Right lung (tissue), 10 donors: ENCODE results near the gene C11orf65. TPM values are rescaled to one million over a fixed set of nuclear protein-coding genes. Genes with fewer than 3 reads are reported as not detected.

Source experiments
- DNase-seq, 2 donors: peaks; one replicate each; pipeline ENCODE4 v3.0.0-alpha.2; 2013
- long read RNA-seq, 8 donors: transcript quantifications; one replicate each; lab custom pipeline, GENCODE V29; 2026
- polyA plus RNA-seq, 5 donors: library from polyadenylated mRNA; unstranded; fragments of 120-200 nt; gene quantifications; one replicate each; pipeline versions ENCODE4 v1.2.1 to v1.2.3, GENCODE V29; 2013; ENCODE audit warnings: inconsistent platforms in 1 of 5, low replicate concordance in 1 of 5; ENCODE audit not compliant: insufficient read length in 5 of 5, insufficient read depth in 1 of 5

C11orf65 gene, protein sequence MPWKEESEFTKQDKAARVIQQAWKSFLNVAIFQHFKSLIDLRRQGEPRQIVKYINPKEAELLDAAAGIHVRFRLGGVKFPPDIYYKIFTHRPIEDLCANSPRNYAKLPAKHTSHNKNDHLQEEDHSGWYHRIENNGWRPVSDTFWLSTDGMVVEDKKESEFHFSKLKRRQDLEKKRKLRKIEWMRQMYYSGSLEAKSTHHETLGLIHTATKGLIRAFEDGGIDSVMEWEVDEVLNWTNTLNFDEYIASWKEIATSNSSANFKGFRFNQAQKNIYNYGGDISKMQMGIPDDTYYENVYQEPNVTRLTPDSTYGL
- 1 to 10 TPM in 4 of 5 donors, under 1 TPM in 1; 0.81 to 2.5 (median 1.9) TPM for polyA plus RNA-seq
- long read RNA-seq, donor 1: 0 reads
- long read RNA-seq, donor 2: 0 reads
- long read RNA-seq, donor 3: 0 reads
- long read RNA-seq, donor 4: 0 reads
- long read RNA-seq, donor 5: 0 reads
- long read RNA-seq, donor 6: 0 reads
- long read RNA-seq, donor 7: 0 reads
- long read RNA-seq, donor 8: 0 reads

DNA sequence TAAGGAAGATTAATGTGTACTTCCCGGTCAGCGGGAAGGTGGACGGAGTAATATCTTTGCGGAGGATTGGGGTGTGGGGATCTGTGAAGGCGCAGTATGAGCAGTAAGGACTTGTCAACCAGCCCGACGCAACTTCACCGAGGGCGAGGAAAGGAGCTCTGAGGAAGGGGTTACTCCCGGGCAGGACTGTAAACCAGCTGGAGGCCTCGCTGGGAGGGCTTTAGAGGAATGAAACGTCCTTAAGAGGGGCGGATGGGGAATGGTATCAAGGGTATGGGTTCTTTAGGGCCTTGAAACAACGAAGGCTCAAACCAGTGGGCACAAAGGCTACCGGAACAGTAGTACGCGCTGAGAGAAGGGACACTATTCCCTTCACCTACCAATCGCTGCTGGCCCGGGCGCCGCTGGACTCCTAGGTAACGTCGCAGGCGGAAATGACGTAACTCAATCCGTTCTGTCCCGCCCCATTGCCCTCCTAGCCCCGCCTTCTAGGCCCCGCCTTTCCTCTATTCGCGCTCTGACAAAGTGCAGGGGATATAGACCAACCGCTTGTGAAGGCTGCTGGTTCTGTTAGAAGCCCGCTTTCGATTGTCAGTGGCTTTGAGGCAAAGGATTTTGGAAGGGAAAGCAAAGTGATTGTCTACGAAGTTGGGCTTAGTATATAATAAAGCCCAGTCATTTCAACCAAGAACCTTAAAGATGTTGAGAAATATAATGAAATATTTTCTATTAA is at the start of gene C11orf65:
C11orf65 (minus strand) TSS at position 439 of the 733 bp plus-strand sequence. CDS start 5,970 bp downstream, outside the sequence.
- DNase-seq: peak; percentile 96 to 99

DNA sequence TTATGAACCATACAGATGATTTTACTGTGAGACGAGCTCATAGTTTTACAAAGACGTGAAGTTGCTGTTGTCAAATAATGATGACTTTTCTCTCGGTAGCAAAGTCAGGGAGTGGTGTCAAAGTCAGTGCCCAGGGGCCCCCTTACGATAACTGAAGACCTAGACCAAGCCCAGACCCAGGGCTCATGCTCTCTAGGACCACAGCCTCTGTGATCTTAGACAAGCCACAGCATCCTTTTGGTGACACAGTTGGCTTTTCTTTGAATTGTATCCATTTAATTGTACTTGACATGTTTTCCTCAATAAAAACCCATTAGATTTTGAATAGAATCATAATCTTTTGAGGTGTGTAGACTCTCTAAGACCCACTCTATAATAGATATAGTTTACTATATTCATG is 48.8 kb upstream of the C11orf65 start:
- no peak for DNase-seq

DNA sequence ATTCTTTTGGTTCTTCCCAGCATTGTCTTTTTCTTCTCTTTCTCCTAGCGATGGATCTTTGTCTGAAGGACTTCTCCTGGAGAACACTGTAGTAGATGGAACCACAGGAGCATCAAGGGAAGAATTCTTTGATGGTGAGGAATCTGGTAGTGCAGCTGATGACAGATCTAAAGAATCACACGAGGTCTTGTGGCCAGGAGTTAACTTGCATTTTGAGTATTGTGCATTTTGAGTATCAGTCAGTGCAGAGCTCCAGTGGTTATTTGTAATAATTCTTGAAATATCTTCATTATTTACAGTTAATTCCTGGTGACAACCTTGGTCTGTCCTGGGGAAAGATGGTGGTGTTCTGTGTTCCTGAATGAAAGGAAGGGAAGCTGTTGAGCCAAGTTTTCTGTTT is 45.4 kb upstream of the C11orf65 start:
- no peak for DNase-seq

DNA sequence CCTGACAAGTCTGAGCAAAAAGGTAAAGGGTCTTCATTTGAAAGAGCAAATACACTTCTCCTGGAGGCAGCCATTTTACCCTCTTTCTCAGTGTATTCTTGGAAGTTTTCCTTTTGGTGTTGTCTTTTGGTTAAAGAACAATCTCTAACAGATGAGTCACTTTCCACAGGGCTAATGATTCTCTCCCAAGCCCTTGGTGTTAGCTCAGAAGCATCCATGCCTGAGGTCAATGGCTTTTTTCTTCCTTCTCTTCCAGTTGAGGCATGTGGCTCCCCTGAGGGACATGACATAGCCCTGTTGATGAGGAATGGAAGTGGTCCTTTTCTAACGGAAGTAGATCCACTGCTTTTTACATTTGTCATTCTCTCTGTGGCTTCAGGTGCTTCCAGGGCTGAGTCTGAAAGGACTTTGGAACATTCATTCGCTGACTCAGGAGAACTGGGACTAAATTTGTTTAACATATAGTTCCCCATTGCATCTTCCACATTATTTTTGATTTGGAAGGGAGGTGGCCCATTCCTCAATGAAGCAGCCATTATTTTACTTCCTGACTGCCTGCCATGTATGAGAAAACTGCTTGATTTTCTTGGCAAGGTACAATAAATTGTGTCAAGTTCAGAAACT is 44.6 kb upstream of the C11orf65 start:
- DNase-seq: no peak

DNA sequence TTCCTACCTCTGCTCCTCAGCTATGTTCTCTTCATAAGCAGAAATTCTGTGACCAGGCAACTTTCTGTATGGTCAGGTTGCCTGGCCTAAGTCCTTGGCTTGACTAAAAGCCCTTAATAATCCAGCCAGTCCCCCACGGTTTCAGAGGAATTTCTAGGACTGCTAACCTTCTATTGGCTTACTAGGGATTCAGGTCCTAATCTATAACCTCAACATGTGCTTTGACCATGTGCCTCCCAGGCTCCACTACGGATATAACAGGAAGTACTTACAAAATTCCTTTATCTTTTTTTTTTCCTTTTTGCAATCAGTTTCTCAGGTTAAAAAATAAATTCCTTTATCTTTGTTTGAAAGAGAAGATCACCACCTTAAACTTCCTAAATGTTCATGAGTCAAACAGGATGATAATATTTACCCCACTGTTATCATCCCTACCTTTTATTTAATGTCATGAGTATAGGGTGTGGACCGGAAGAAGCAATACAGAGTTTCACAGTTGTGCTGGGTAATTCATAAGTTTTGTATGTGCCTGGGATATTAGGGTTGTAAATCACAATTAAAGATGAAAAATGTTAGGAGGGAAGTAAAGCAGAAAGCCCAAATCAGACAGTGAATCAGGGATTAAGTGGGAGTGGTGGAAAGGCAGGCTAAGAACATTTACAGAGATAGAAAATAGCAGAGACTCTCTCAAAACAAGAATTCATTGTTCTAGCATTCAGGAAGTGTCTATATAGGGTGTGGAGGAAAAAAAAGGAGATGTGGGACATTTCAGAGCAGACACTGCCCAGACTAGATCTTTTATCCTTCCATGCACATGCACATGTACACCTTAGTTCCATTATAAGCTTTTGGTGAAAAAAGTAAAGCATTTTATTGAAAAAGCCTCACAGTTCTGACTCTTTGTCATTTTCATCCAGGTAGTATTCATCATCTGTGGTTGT is 41.6 kb upstream of the C11orf65 start:
- no peak for DNase-seq

DNA sequence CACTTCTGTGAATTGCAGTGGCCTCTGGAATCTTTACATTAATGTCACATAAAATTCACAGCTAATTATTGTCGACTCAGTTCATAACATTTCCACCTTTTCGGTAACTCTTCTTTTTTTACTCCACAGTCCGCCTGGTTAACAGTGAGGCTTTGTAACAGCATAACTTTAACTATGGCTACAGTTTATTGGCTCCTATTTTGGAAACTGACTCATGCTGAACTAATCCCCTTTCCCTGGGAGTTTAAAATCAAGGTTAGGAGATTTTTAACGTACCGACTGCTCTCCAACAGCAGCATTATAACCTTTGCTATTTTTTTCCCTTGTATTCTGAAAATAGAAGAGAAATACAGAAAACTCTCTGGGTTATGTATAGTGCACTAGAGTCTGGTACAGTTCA is 34.1 kb upstream of the C11orf65 start:
- no peak for DNase-seq

DNA sequence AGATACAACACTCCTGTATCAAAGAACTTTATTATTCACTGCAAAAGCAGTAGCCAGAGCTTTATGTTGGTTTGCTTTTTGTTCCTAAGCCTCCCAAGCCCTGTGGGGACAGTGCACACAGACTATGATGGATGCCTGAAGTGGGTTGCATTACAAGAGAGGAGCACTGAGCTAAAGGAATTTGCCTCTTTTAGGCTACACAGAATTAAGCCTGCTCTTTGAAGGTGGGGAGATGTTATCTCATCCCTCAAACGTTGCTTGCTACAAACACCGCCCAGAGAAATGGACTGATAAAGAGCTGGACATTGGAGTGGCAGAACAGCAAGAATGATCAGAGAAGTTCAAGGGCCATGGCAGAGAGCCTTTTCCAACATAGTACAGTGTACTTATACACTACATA is 33.4 kb upstream of the C11orf65 start:
- DNase-seq: no peak

DNA sequence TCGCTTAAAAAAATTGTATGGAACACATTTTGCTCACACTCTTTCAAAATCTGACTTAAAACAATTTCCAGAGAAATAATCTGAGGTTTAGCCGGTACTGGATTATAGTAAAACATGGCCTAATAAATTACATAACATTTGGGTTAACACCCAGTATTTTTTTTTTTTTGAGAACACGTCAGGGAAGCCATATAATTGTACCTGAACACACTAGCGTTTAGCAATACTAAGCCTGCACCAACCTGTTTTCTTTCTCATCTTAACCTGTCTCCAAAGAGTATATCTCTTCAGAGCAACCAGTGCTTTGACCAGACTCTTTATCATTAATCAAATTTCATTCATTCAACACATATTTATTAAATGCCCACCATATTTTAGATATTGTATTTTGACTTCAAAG is 32.8 kb upstream of the C11orf65 start:
- DNase-seq: no peak

DNA sequence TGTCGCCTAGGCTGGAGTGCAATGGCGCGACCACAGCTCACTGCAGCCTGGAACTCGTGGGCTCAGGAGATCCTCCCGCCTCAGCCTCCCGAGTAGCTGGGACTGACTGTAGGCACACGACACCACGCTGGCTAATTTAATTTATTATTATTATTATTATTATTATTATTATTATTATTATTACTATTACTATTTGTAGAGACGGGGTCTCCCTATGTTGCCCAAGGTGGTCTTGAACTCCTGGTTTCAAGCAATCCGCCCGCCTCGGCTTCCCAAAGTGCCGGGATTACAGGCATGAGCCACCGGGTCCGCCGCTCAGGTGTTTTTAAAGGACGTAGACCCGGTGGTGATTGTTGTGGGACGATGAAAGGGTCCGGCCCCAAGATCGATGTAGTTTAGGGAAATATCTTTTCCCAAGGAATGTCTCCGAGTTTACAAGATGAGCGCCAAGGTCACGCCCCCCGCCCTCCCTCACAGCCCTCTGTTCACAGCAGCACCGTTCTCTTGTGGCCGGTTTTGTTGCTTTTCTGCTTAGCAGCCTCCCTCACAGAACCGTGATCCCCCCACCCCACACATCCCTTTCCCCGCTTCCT is 31.6 kb upstream of the C11orf65 start:
- DNase-seq: no peak

DNA sequence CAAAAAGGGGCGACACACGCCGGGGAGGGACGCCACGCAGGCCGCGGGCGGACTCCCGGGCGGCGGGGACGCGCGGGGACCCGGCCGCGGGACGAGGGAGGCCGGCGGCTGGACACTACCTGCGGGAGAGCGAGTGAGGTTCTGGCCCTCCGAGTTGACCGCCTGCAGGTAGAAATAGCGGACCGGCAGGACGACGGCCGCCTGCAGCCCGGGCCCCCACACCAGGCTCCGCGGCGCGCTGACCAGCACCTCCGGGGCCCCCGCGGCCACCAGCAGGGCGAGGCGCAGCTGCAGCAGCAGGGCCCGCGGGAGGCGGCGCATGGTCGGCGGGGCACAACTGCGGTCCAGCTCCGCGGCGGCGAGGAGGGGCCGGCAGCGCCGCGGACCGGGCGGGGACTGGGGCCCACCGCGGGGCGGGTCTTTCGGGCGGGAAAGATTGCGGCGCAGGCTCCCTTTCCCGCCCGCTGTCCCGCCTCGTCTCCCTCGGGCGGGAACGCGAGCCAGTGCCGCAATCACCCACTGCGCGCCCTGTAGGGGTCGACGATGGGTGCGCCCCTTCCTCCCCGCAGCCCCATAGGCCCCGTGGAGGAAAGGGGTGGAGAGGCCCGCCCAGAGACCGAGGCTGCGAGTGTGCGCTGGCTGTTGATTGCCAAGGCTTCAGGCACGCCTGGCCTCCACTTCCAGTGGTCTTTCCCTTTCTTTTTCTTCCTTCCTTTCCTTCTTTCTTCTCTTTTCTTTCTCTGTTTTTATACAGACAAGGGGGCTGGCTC is 30.9 kb upstream of the C11orf65 start, which contains the start of gene POGLUT3:
POGLUT3 (minus strand) TSS at position 339 of the 770 bp plus-strand sequence; CDS start at position 321, 18 bp downstream.
- DNase-seq: peak; percentile 72 to 78

DNA sequence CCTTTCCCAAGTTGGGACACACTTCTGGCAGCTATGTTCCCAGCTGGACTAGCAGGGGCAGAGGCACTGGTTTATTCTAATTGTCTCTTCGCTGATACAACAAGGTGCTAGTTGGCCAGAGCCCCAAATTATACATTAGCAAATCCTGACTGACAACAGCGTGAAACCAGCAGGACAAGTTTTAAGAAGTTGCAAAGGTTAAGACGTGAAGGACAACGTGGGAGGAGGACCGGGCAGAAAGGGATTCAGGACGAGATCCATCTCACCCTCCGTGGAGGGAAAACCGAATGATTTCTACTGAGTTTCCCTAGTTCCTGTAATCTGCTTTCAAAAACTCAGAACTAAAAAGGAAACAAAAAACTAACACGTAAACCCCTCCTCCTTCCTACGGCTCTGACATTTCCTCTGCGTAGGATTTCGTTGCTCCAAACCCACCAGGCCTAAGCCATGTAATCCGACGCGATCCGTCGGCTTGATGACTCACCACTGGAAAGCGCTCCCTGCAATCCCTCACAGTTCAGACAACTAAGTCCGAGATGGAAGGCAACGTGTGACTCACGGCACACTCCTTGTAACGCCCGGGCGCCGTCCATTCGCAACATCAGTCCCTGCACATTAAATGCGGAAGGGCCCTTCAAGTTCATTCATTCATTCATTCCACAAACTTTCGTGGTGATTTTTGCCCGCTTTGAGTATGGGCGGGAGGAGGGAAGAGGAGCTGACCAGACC is 30.2 kb upstream of the C11orf65 start:
- peak; percentile 89 to 93 for DNase-seq

DNA sequence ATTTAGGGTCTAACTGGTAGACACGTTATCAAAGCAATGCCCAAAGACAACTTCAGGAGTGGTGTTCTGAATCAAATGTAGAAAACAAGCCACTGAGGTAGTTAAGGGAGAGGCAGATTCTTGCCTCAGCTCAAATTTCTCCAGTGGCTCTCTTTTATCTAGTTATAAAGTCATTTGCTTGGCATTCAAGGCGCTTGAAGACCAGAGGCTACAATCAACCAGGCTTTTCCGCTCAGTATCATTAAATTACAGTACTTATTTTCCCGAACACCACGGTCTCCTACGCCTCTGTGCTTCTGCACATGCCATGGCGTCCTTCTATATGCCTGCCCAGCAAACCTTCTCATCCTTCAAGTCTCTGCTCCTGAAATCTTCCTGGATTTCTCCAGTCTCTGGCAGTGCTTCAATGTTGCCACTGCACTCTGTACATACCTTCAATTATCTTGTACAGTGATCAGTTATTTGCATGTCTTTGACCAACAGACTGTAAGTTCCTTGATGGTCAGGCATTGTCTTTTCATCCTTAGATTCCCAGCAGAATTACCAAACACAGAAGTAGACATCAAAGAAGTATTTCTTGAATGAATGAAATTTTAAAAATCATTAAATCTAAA is 29.4 kb upstream of the C11orf65 start:
- peak in 1 of 2 donors; percentile 26 for DNase-seq

DNA sequence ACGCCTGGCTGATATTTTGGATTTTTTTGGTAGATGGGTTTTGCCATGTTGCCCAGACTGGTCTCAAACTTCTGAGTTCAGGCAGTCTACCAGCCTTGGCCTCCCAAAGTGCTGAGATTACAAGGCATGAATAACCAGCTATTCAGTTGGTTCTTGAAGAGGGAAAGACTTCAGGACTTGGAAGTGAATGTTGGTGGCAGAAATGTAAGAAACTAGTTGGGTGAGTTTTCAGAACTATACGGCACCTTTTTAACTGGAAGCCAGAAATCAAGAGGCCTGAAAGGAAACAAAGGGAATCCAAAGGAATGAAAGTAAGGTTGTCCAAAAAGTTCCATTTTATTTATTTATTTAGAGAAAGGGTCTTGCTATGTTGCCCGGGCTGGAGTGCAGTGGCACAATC is 28.0 kb upstream of the C11orf65 start:
- peak; percentile 31 for DNase-seq

DNA sequence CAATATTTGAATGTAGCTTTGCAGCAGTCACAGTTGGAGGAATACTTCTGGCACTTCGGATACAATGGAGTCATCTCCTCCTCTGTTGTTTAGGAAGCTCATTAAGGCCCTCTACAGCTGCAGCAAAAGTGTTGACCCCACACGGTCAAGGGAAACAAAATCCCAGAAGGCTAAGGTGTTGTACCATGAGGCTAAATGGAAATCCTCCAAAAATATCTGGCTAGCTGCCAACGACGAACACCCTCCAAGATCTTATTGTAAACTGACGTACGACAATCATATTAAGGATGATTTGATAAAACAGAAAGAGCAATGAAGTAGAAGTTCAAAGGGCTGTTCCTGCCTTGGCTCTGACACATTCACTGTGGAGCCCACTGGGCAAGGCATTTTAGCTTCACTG is 26.9 kb upstream of the C11orf65 start:
- DNase-seq: no peak

DNA sequence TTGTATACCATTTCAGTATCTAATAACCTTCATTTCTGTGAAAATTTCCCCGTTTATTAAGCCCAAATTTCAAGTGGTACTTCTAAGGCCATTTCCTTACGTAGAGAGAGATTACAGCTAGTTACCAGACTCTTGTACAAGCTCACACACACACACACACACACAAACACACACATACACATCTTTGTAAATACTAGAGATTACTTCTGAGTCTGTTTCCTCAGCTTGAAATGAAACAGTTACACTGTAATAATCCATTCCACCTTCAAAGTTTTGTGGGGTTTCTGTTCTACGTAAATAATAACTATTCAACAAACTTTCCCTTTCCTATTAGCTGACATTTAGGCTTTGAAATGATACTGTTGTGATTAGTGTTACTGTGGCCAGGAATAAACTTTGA is 24.6 kb upstream of the C11orf65 start:
- no peak for DNase-seq

DNA sequence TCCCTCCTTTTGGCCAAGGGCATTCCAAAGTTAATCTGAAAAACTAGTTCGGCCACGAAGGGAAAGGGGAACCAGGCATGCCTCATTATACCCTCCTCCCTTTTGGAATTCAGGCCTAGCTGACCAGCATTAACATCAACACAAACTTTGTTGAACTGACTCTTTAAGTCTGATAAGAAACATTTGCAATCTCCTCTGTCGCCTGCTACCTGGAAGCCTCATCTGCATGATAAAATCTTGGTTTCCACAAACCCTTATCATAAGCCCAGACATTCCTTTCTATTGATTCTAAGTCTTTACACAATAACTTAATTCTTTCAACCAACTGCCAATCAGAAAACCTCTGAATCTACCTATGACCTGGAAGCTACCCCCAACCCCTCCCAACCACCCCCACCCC is 19.5 kb upstream of the C11orf65 start:
- no peak for DNase-seq

DNA sequence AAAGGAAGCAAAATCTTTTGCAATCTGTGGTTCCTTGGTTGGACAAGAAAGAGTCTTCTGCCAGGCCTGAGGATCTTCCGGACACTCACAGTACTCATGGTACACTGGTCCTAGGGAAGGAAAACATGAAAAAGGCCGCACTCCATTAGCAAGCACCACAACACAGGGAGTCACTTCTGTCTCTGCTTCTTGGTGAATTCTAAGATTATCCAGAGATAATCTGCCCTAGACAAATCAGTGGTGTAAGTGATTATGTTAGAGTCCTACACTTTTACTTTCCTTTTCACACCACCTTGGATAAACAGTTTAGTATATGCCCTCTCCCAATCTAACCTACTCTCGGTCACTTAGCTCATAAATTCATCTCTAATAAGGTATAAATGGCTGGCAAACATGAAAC is 19.0 kb upstream of the C11orf65 start:
- no peak for DNase-seq

DNA sequence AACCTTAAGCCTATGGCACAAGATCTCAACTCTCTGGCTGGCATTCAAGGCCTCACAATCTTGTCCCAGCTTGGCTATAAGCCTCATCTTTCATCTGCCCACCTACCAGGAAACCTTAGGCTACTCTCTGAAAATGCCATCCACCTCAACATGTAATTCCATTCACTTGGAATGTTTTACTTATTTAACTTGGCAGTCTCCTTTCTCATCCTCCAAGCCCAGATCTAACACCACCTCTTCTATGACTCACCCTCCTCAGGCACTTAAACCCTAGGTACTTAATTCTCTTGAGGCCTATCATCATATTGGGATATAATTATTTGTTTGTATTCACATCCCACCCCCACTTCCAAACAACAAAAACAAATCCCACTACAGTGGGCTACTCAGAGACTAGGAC is 15.8 kb upstream of the C11orf65 start:
- DNase-seq: no peak
